Endometrial microvascular endothelial cells (primary cell): ENCODE measurements around the gene FARS2. TPM values are rescaled to one million over a fixed set of nuclear protein-coding genes. Genes with fewer than 3 reads are reported as not detected.
"Not testable (repeated sequence)": the region's sequence is repeated elsewhere in the genome, so short reads cannot be mapped to it uniquely, and the experiment has no call there.

ENCODE experiments used
- in situ Hi-C: cut with HindIII; loops from 2 replicates; pipeline ENCODE4 v1.10.0; 2017; ENCODE audit warnings: low sequenced_read_pairs, low pct_unique_long_range_greater_than_20kb; ENCODE audit errors: inconsistent ontology term
- total RNA-seq: library from RNA; depleted of rRNA; stranded (reverse); fragments of >200 nt; gene quantifications from one replicate; pipeline ENCODE4 v1.2.3, GENCODE V29; 2015; ENCODE audit errors: inconsistent ontology term

FARS2 gene
- total RNA-seq, 1 donor from 2014 or later, result 18.2 TPM

GRCh38 chr6:5785249-5785648, 523.9 kb downstream of the FARS2 start:
- in situ Hi-C loops, result no loop called here

GRCh38 chr6:5786321-5786968, 525.1 kb downstream of the FARS2 start:
- in situ Hi-C loops, result no loop called here

DNA sequence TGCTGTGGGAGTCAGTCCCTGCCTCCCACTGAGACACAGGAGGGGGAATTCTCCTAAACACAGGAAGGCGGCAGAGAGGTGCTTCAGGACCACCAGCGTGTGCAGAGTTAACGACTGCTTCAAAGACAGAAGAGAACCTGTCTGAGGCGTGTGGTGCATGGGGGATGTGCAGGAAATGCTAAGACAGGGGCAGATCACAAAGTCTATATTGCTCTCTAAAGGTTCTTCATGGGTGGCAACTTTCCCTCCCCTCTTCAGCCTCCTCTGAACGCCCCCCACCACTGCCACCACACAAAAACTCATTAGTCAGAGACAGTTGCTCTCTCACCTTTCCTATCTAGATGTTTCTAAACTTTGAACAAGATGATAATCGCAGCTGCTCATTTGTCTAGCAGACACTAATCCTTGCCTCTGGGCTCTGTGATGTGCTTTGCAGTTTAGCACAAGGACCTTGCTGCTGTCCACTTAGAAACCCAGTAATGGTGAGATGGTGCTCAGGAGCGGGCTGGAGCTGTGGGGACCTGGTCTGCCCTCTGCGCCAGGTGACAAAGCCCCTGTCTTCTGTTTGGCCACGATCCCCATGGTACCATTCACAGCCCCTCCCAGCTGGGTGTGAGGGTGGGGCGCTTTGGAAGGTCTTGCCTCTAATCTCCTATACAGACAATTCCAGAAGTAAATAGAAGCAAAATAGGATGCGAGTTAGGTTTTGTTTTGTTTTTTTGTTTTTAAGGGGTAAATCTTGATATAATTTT, 525.8 kb downstream of the FARS2 start:
- in situ Hi-C loops, result no loop called here

- in situ Hi-C loops, result not testable (repeated sequence)
Observed at GRCh38 chr6:5789426-5789825, 528.1 kb downstream of the FARS2 start.

- in situ Hi-C loops, result not testable (repeated sequence)
Observed at GRCh38 chr6:5796555-5796954, 535.2 kb downstream of the FARS2 start.

DNA sequence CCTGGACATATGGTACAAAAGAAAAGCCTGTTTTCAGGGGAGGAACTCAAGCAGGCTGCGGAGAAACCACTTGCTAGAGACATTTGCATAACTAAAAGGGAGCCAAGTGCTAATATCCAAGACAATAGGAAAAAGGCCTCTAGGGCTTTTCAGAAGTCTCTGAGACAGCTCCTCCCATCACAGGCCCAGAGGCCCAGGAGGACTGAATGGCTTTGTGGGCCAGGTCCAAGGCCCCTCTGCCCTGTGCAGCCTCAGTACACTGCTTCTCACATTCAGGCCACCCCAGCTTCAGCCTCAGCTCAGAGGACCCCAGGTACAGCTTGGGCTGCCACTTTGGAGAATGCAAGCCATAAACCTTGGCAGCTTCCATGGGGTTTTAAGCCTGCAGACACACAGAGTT, 545.1 kb downstream of the FARS2 start:
- in situ Hi-C loops, result not testable (repeated sequence)

GRCh38 chr6:5809450-5809849, 548.1 kb downstream of the FARS2 start:
- in situ Hi-C loops, result no loop called here

DNA sequence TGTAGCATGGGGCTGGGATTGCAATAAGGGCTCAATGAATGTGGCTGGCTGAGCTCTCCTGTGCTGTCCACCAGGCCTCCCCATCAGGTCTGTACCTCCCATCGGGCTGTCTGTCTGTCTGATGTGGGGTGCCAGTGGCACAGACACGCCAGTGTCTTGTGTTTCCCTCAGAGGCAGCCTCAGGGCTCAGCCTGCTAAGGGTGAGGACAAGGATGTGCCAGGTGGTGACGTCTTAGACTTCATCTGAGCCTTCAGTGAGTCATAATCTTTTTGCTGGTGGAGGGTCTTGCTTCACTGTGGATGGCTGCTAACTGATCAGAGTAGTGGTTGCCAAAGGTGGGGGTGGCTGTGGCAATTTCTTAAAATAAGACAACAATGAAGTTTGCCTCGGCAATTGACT, 550.7 kb downstream of the FARS2 start:
- in situ Hi-C loops, result no loop called here

DNA sequence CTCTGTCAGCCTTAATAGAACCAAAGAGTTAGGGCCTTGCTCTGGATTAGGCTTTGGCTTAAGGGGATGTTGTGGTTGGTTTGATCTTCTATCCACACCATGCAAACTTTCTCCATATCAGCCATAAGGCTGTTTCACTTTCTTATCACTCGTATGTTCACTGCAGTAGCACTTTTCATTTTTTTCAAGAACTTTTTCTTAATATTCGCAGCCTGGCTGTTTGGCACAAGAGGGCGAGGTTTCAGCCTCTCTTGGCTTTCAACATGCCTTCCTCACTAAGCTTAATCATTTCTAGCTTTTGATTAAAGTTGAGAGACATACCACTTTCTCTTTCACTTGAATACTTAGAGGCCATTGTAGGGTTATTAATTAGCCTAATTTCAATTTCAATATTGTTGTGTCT, 552.3 kb downstream of the FARS2 start:
- in situ Hi-C loops, result no loop called here

DNA sequence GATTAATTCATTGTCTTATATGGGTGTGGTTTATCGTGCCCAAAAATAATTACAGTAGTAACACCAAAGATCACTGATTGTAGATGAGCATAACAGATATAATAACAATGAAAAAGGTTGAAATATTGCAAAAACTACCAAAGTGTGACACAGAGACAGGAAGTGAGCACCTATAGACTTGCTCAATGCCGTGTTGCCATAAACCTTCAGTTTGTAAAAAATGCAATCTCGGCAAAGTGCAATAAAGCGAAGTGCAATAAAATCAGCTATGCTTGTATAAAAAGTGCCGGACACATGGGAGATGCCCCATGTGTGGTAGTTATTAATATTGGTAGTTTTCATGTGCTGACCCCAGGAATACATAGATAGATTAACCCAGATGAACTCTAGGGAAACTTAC, 552.8 kb downstream of the FARS2 start:
- in situ Hi-C loops, result no loop called here

DNA sequence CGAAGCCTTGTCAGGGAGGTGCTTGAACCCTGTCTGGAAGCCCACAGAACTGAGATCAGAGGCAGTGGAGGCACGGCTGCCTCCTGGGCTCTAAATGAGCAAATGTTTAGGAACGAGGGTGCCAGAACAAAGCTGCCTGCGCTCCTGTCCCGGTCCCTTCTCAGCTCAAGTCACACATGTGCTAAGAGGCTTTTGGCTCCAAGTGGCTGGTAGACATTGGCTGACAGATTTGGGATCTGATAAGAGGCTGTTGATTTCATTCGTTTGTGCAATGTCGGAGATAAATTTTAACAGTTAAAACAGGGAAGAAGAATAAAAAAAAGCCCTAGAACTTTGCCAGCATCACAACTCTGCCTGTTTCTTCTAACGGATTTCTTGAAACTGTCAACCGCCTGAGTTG, 553.6 kb downstream of the FARS2 start:
- in situ Hi-C loops, result no loop called here

- in situ Hi-C loops, result no loop called here
Observed at GRCh38 chr6:5817869-5818268, 556.6 kb downstream of the FARS2 start.

- in situ Hi-C loops, result no loop called here
Observed at GRCh38 chr6:5818959-5819358, 557.6 kb downstream of the FARS2 start.

Other genes with a start within 250 kb of the FARS2 start
- 0.84 TPM for gene PPP1R3G, start 176.2 kb upstream of the FARS2 start, total RNA-seq
- gene LYRM4, start 563 bp upstream of the FARS2 start, total RNA-seq, result 38.8 TPM